Hematopoietic multipotent progenitor cell treated with erythropoietin and hydrocortisone succinate and interleukin-3 and kit ligand, for 8 days (in vitro differentiated cells): ENCODE results near the gene NDUFV2.
"Not testable (repeated sequence)": the region's sequence is repeated elsewhere in the genome, so short reads cannot be mapped to it uniquely, and the experiment has no call there.

Experiments used
- DNase-seq: peaks from one replicate; pipeline ENCODE4 v3.0.0-alpha.2; 2015

The NDUFV2 gene

DNA sequence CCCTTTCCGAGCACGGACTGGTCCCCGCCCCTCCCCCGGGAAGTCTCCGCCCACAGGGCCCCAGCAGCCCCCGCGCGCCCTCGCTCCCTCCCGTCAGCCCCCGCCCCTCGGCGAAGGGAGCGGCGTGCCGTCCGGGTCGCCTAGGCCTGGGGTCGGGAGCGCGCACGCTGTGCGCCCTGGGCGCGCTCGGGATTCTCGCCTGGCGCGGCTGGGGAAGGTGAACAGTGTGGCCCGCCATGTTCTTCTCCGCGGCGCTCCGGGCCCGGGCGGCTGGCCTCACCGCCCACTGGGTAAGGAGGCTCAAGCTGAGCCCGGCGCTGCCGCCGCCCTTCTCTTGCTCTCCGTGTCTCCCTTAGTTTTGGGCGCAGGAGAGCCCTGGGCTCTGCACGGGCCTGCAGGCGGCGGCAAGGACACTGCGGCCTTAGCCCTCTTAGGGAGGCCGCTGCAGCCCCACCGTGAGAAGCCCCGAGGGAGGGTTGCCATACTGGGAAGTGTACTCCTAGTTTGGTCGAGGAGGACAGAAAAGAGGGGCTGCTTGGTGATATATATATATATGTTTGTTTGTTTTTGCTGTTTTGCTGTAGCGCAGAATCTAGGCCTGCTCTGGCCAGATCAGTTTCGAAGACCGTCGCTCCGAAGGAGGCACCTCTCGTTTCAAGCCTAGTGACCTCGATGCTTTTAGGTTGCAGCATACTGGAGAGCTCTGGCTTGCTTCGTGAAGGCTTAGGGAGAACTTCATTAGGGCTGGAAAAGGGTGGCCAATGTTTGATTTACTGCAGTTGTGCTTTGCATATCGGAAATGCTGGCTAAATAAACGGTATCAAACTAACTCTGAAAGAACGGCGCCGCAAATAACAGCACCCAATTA, at the start of gene NDUFV2:
TSS of gene NDUFV2 (plus strand) at position 192 of the 868 bp plus-strand sequence. CDS start at position 237, 45 bp downstream.
- peak; percentile 93 for DNase-seq

- DNase-seq: no peak
Measured at GRCh38 chr18:9053814-9054213, 48.7 kb upstream of the NDUFV2 start.

DNA sequence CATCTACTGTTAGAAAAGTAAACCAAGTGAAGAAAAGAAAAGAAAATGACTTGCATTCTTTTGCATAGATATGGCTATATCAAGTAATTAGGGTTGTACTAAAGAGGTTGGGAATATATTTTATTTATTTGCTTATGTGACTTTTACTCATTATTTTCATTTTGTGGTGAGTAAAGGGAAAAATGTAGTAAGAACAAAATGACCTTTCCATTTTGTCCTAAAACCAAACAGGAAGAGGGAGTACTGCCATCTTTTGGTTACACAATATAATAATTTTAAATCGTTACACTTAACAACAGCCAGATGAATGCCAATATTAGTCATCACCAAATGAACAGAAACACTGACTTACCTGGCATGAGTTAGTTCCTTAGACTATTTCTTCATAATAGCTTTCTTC, 47.3 kb upstream of the NDUFV2 start:
- DNase-seq: peak; percentile 64

DNA sequence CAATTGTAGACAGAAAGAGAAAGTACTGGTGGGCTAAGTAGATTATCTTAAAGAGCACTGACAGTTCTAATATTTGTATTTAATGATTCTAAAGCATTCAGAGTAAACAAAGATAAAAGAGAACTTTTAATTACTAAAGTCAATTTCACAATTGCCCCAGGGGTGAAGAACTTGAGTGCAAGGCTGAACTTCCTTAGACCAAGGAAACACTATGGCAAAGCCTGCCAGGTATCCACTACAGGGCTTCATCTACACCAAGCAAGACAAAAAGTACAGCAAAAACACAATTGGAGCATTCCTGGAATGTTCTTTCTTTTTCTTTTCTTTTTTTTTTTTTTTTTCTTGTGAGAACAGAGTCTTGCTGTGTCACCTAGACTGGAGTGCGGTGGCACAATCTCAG, 46.9 kb upstream of the NDUFV2 start:
- no peak for DNase-seq

DNA sequence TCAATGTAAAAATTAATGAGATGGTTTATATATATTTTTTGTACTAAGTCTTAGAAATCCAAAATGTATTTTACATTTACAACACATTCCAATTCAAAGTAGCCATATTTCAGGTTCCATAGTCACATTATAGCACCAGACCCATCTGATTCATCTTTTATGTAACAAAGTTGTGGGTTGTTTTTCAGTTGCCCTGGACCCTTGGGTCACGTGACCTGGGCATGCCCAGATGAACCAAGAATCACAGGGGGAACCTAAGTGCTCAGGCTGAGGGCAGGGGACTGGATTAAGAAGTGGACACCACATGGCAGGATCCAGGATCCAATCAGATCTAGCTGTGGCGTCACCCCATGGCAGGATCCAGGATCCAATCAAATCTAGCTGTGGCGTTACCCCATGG, 44.9 kb upstream of the NDUFV2 start:
- DNase-seq: no peak

- DNase-seq: no peak
Measured at GRCh38 chr18:9058406-9058805, 44.1 kb upstream of the NDUFV2 start.

DNA sequence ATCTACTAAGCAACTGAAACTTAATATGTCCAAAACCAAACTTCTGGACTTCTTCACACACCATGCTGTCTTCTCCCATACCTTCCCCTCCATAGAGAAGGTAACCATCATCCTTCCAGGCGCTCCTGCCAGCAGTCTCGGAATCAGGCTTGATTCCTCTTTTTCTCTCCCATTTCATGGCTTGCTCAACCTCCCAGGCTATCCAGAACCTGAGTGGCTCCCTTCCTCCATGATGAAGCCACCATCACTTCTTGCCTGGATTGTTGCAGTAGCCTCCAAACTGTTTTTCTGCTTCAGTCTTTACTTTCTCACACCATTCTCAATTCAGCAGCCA, 40.1 kb upstream of the NDUFV2 start:
- DNase-seq: no peak

GRCh38 chr18:9065864-9066263, 36.6 kb upstream of the NDUFV2 start:
- no peak for DNase-seq

DNA sequence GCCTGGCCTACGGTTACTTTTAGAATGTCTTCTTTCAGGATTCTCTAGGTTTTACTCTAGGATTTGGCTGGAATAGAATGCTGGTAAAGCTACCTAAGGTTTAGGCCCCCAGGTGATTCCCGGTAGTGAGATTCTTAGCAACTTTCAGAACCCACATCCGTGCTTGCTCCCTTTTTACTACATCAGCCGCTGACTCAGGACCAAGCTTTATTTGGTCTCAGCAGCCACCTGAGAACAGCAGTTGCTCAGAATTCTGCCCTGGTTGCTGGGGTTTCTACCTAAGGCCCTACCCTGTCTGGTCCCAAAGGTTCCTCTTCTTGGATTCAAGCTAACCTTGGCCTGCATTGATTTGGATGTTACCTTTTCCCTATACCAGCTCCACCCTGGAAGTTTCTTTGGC, 36.1 kb upstream of the NDUFV2 start:
- no peak for DNase-seq

- no peak for DNase-seq
Measured at GRCh38 chr18:9066817-9067306, 35.6 kb upstream of the NDUFV2 start.

GRCh38 chr18:9067823-9068222, 34.7 kb upstream of the NDUFV2 start:
- DNase-seq: no peak

- DNase-seq: no peak
Measured at GRCh38 chr18:9068346-9068745, 34.2 kb upstream of the NDUFV2 start.

GRCh38 chr18:9069601-9070000, 32.9 kb upstream of the NDUFV2 start:
- no peak for DNase-seq

DNA sequence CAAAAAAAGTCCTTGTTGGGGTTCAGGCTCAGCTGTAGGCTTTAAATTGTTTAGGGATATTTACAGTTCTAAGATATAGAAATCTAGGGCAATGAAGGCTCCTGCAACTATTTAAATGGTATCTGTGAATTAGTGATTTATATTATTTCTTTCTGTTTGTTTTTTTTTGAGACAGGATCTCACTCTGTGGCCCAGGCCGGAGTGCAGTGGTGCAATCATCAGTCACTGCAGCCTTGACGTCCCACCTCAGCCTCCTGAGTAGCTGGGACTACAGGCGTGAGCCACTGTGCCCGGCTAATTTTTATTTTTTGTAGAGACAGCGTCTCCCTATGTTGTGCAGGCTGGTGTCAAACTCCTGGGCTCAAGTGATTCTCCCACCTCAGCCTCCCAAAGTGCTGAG, 32.3 kb upstream of the NDUFV2 start:
- no peak for DNase-seq

DNA sequence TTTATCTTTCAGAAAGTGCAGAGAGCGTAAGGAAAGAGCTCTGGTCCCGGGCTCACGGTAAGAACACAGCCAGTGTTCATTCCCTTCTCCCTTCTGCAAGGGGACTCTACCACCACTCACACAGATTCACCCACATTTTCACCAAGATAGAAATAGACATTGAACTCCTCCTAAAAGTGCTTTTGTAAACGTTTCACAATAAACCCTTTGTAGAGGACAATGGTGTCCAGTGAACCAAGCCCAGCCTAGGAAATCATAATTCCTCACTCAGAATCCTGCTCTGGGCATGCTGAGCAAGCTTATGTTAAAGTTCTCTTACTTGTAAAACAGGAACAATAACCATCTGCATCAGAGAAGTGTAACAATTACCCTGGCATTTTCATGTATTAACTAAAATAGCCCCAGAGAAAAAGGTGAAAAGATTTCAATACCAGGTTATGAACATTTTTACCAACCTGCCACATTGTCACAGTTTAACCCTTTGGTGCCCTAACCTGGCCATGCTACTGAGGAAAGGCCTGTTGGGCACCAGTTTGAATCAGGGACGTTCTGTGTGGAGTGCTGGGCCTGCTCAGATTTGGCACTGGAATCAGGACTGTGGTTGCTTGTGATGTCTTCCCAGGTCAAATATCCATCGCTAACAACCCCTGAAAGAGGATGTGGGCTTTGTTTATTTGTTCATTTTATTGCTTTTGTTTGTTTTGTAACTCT, 22.5 kb upstream of the NDUFV2 start:
- DNase-seq: no peak

- DNase-seq: no peak
Measured at GRCh38 chr18:9081940-9082339, 20.6 kb upstream of the NDUFV2 start.

DNA sequence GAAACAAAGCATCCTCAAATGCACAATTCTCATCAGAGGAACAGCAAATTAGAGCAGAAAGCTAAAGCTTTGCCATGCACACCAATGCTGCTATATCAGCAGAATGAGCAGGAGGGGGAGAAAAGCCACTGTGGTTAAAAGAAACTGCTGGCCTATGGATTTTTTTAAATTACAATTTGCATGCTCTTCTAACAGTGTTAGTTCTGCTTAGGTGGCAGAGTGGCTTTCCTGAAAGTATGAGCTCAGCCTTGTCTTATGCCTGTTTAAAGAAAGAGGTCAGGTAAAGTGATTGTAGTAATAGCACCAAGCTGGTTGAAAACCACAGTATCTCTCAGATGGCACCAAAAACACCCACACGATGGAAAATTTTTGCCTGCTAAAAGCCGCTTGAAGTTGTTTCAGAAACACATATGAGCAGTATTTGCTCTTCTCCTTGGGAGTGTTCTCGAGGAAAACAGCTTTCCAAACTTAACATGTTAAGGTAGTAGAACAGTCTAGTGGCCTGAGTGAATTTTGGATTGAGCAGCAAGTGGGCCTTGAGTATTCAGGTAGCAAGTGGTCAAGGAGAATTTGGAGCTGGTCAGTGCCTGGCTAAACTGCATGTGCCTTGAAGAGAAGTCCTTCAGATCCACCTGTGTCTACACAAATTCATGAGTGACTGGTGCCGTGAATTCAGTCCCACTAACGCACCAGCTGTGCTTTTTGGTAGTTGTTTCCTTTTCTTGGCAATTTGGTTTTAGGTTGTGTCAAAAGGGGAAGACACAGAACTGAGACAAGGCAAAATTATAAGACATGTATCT, 19.6 kb upstream of the NDUFV2 start:
- DNase-seq: no peak

DNA sequence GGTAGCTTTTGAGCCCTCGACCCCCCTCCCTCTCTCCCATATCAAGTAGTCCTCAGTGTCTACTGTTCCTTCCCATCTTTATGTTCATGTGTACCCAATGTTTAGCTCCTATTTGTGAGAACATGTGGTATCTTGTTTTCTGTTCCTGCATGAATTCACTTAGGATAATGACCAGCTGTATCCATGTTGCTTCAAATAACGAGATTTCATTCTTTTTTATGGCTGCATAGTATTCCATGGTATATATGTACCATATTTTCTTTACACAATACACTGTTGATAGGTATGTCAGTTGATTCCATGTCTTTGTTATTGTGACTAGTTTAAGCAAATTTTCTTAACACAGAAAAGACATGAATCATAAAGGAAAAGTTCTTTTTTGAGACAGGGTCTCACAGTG, 16.5 kb upstream of the NDUFV2 start:
- no peak for DNase-seq

GRCh38 chr18:9086624-9087023, 15.9 kb upstream of the NDUFV2 start:
- DNase-seq: no peak

GRCh38 chr18:9087144-9087543, 15.4 kb upstream of the NDUFV2 start:
- DNase-seq: no peak

DNA sequence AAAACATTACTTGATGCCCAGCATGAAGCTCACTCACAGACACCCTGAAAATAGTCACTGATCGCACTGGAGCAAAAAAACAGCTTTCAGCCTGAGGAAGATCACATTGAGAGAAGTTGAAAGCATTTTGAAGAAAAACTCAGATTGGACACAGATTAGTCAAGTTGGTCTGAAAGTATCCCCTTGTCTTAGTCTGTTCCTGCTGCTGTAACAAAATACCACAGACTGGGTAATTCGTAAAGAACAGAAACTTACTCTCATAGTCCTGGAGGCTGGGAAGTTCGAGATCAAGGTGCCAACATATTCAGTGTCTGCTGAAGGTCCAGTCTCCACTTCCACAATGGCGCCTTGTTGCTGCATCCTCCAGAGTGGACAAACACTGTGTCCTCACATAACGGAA, 14.2 kb upstream of the NDUFV2 start:
- no peak for DNase-seq

- DNase-seq: not testable (repeated sequence)
Measured at GRCh38 chr18:9088727-9089126, 13.8 kb upstream of the NDUFV2 start.

GRCh38 chr18:9090578-9090977, 11.9 kb upstream of the NDUFV2 start:
- no peak for DNase-seq
